ENCODE data around the gene MID1.

The MID1 gene

GRCh38 chrX:10577853-10578252 lies 42.5 kb downstream of the MID1 start:
- DNase-seq (ENCODE audit: low read depth in 3 of 3), result no peak

- DNase-seq (ENCODE audit: low read depth in 3 of 3), result no peak
Measured at GRCh38 chrX:10576777-10577447, 43.5 kb downstream of the MID1 start.

- DNase-seq (ENCODE audit: low read depth in 3 of 3), result no peak
Measured at GRCh38 chrX:10576186-10576585, 44.2 kb downstream of the MID1 start.

GRCh38 chrX:10574663-10575062 lies 45.7 kb downstream of the MID1 start:
- DNase-seq (ENCODE audit: low read depth in 3 of 3), result no peak

GRCh38 chrX:10571260-10571659 lies 49.1 kb downstream of the MID1 start:
- no peak for DNase-seq (ENCODE audit: low read depth in 3 of 3)

GRCh38 chrX:10570601-10571000 lies 49.8 kb downstream of the MID1 start:
- no peak for DNase-seq (ENCODE audit: low read depth in 3 of 3)

GRCh38 chrX:10569946-10570345 lies 50.4 kb downstream of the MID1 start:
- DNase-seq (ENCODE audit: low read depth in 3 of 3), result no peak

- no peak for DNase-seq (ENCODE audit: low read depth in 3 of 3)
Measured at GRCh38 chrX:10568428-10568827, 52.0 kb downstream of the MID1 start.

- no peak for DNase-seq (ENCODE audit: low read depth in 3 of 3)
Measured at GRCh38 chrX:10567136-10567535, 53.2 kb downstream of the MID1 start.

GRCh38 chrX:10566716-10567097 lies 53.7 kb downstream of the MID1 start:
- DNase-seq (ENCODE audit: low read depth in 3 of 3), result no peak

GRCh38 chrX:10564484-10564883 lies 55.9 kb downstream of the MID1 start:
- no peak for DNase-seq (ENCODE audit: low read depth in 3 of 3)

GRCh38 chrX:10557166-10557565 lies 63.2 kb downstream of the MID1 start:
- DNase-seq (ENCODE audit: low read depth in 3 of 3), result no peak

GRCh38 chrX:10556405-10556804 lies 64.0 kb downstream of the MID1 start:
- DNase-seq (ENCODE audit: low read depth in 3 of 3), result no peak

- DNase-seq (ENCODE audit: low read depth in 3 of 3), result no peak
Measured at GRCh38 chrX:10555846-10556245, 64.5 kb downstream of the MID1 start.

GRCh38 chrX:10554612-10555270 lies 65.6 kb downstream of the MID1 start:
- DNase-seq (ENCODE audit: low read depth in 3 of 3), result no peak

- DNase-seq (ENCODE audit: low read depth in 3 of 3), result no peak
Measured at GRCh38 chrX:10549280-10549679, 71.1 kb downstream of the MID1 start.

GRCh38 chrX:10548688-10549087 lies 71.7 kb downstream of the MID1 start:
- DNase-seq (ENCODE audit: low read depth in 3 of 3), result no peak

GRCh38 chrX:10545882-10546281 lies 74.5 kb downstream of the MID1 start:
- DNase-seq (ENCODE audit: low read depth in 3 of 3), result no peak

- no peak for DNase-seq (ENCODE audit: low read depth in 3 of 3)
Measured at GRCh38 chrX:10542586-10542985, 77.8 kb downstream of the MID1 start.

GRCh38 chrX:10538831-10539230 lies 81.6 kb downstream of the MID1 start:
- DNase-seq (ENCODE audit: low read depth in 3 of 3), result no peak

GRCh38 chrX:10537308-10537707 lies 83.1 kb downstream of the MID1 start:
- no peak for DNase-seq (ENCODE audit: low read depth in 3 of 3)

- no peak for DNase-seq (ENCODE audit: low read depth in 3 of 3)
Measured at GRCh38 chrX:10536744-10537143, 83.6 kb downstream of the MID1 start.

- DNase-seq (ENCODE audit: low read depth in 3 of 3), result no peak
Measured at GRCh38 chrX:10534611-10535010, 85.8 kb downstream of the MID1 start.

Data from stimulated activated CD4-positive, alpha-beta T cell treated with anti-CD3 and anti-CD28 coated beads, TNF-alpha, amount 100 ng/mL, for 24 hours (primary cell).